ENCODE measurements around the gene PPM1K. TPM values are rescaled to one million over a fixed set of nuclear protein-coding genes. Genes with fewer than 3 reads are reported as not detected.
A peak's percentile ranks its signal among the peaks of the same experiment; 100 is the strongest.

The PPM1K gene
- total RNA-seq, 1 donor from 2014 or later: 22.8 TPM

GRCh38 chr4:88277711-88278225 is 6.6 kb downstream of the PPM1K start:
- H3K4me1 ChIP-seq: peaks cover 50% of the 10 kb centered on the region
- H3K36me3 ChIP-seq: no peaks in the 10 kb centered on the region
- no peak overlapping the region for H3K4me3 ChIP-seq
- no peaks in the 10 kb centered on the region for H3K27me3 ChIP-seq
- TF ChIP-seq POLR2AphosphoS5 (IDR thresholded peaks at IDR 0.05; ENCODE audit: insufficient read depth in 1 of 2, low read depth in 1 of 2): no peak
- TF ChIP-seq POLR2A (IDR thresholded peaks at IDR 0.05): no peak
- no peak for TF ChIP-seq CTCF (IDR thresholded peaks at IDR 0.05)
- H3K9me3 ChIP-seq: no peaks in the 10 kb centered on the region
- intact Hi-C loops (cut with DNase I): no loop called here
- no peak overlapping the region for H3K27ac ChIP-seq
- no peak for DNase-seq (ENCODE audit: extremely low spot score in 2 of 2)

GRCh38 chr4:88276952-88277710 is 7.2 kb downstream of the PPM1K start:
- DNase-seq (ENCODE audit: extremely low spot score in 2 of 2): no peak
- Histone ChIP-seq H3K27ac (no peak overlapping the region), H3K9me3 (no peaks in the 10 kb centered on the region), H3K4me3 (no peak overlapping the region), H3K36me3 (no peaks in the 10 kb centered on the region), H3K4me1 (peaks cover 44% of the 10 kb centered on the region), H3K27me3 (no peaks in the 10 kb centered on the region)
- intact Hi-C loops (cut with DNase I): no loop called here
- TF ChIP-seq CTCF (IDR thresholded peaks at IDR 0.05): no peak
- no peak for TF ChIP-seq POLR2A (IDR thresholded peaks at IDR 0.05)
- no peak for TF ChIP-seq POLR2AphosphoS5 (IDR thresholded peaks at IDR 0.05; ENCODE audit: insufficient read depth in 1 of 2, low read depth in 1 of 2)

- intact Hi-C loops (cut with DNase I): no loop called here
- Histone ChIP-seq H3K4me1 (peaks cover 41% of the 10 kb centered on the region), H3K4me3 (no peak overlapping the region), H3K36me3 (no peaks in the 10 kb centered on the region), H3K9me3 (no peaks in the 10 kb centered on the region), H3K27me3 (no peaks in the 10 kb centered on the region), H3K27ac (peak overlapping the region; percentile 10)
- no peak for DNase-seq (ENCODE audit: extremely low spot score in 2 of 2)
- no peak for TF ChIP-seq POLR2A (IDR thresholded peaks at IDR 0.05)
- TF ChIP-seq POLR2AphosphoS5 (IDR thresholded peaks at IDR 0.05; ENCODE audit: insufficient read depth in 1 of 2, low read depth in 1 of 2): no peak
- no peak for TF ChIP-seq CTCF (IDR thresholded peaks at IDR 0.05)
Observed at GRCh38 chr4:88275949-88276515, 8.3 kb downstream of the PPM1K start.

GRCh38 chr4:88275516-88275915 is 8.8 kb downstream of the PPM1K start:
- no peaks in the 10 kb centered on the region for H3K36me3 ChIP-seq
- no peaks in the 10 kb centered on the region for H3K27me3 ChIP-seq
- intact Hi-C loops (cut with DNase I): no loop called here
- no peak for TF ChIP-seq POLR2AphosphoS5 (IDR thresholded peaks at IDR 0.05; ENCODE audit: insufficient read depth in 1 of 2, low read depth in 1 of 2)
- TF ChIP-seq POLR2A (IDR thresholded peaks at IDR 0.05): no peak
- no peak for TF ChIP-seq CTCF (IDR thresholded peaks at IDR 0.05)
- no peaks in the 10 kb centered on the region for H3K9me3 ChIP-seq
- peak overlapping the region; percentile 10 for H3K27ac ChIP-seq
- peaks cover 37% of the 10 kb centered on the region for H3K4me1 ChIP-seq
- H3K4me3 ChIP-seq: no peak overlapping the region
- no peak for DNase-seq (ENCODE audit: extremely low spot score in 2 of 2)

GRCh38 chr4:88268913-88269312 is 15.4 kb downstream of the PPM1K start:
- DNase-seq (ENCODE audit: extremely low spot score in 2 of 2): no peak
- peaks cover 0 to 38% of the 10 kb centered on the region in 2 donors for H3K36me3 ChIP-seq
- no peak overlapping the region for H3K4me3 ChIP-seq
- H3K27me3 ChIP-seq: no peaks in the 10 kb centered on the region
- H3K27ac ChIP-seq: no peak overlapping the region
- no peaks in the 10 kb centered on the region for H3K4me1 ChIP-seq
- H3K9me3 ChIP-seq: no peaks in the 10 kb centered on the region
- intact Hi-C loops (cut with DNase I): no loop called here
- TF ChIP-seq POLR2A (IDR thresholded peaks at IDR 0.05) (no peak), POLR2AphosphoS5 (IDR thresholded peaks at IDR 0.05; ENCODE audit: insufficient read depth in 1 of 2, low read depth in 1 of 2) (no peak), CTCF (IDR thresholded peaks at IDR 0.05) (no peak)
